Mesothelial cell of epicardium (in vitro differentiated cells): Measurements from ENCODE around the gene DMD. TPM values are rescaled to one million over a fixed set of nuclear protein-coding genes. Genes with fewer than 3 reads are reported as not detected.

ENCODE experiments used
- DNase-seq, 2 experiments: peaks; one replicate each; pipeline ENCODE4 v3.0.0; 2021; ENCODE audit warnings: low spot score in 2 of 2; ENCODE audit not compliant: unreplicated experiment in 2 of 2
- H3K27ac Mint-ChIP-seq: 2 replicates; pipeline ENCODE4 v1.8.0; 2021; ENCODE audit warnings: mixed read lengths
- H3K27me3 Mint-ChIP-seq: 2 replicates; pipeline ENCODE4 v1.8.0; 2021; ENCODE audit warnings: low read depth, mixed read lengths
- H3K36me3 Mint-ChIP-seq: 2 replicates; pipeline ENCODE4 v1.8.0; 2021; ENCODE audit warnings: mixed read lengths
- H3K4me1 Mint-ChIP-seq: 2 replicates; pipeline ENCODE4 v1.8.0; 2021; ENCODE audit warnings: mixed read lengths
- H3K4me3 Mint-ChIP-seq: 2 replicates; pipeline ENCODE4 v1.8.0; 2021; ENCODE audit warnings: mild to moderate bottlenecking, moderate library complexity, mixed read lengths
- H3K9me3 Mint-ChIP-seq: 2 replicates; pipeline ENCODE4 v1.8.0; 2021; ENCODE audit warnings: mixed read lengths
- total RNA-seq: library from RNA; stranded (reverse); gene quantifications from 3 replicates; pipeline ENCODE4 v1.2.1, GENCODE V29; 2021
- TF ChIP-seq, protein P1 (sequence below): fragments of 200-600 bp; sonication (generic); IDR thresholded peaks from one replicate; pipeline ENCODE4 v1.5.0; 2021; ENCODE audit warnings: antibody characterized with exemption; ENCODE audit not compliant: unreplicated experiment

Gene DMD
- total RNA-seq, 1 donor from 2014 or later: 79.4 TPM

DNA sequence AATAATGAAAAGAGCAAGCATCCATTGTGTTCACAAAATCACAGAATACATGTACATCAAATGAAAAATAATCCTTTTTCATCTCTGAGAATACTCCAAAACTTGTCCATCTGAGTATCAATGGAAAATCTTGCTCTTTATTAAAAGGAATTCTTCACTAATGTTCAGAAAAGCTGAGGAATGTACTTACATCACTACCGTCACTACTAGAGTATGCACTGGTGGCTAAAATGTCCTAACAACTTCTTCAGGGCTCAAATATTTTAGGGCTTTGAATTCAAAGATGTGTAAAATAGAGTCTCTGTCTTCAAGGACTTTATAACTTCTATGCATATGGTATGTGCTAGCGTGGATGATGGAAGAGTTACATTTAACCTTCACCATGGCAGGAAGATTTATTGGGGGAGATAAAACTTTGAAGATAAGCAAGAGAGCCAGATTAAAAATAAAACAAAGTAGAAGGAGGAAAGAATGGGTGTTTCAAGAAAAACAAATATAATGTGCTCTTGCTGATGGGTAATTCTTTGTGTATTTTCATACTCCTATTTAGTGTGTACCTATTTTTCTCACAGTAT lies 55.1 kb downstream of the DMD start:
- peaks cover 8% of the 10 kb centered on the region for H3K36me3 Mint-ChIP-seq
- H3K4me1 Mint-ChIP-seq: peaks cover 27% of the 10 kb centered on the region
- DNase-seq: no peak
- peaks cover 4% of the 10 kb centered on the region for H3K9me3 Mint-ChIP-seq
- TF ChIP-seq, protein P1, sequence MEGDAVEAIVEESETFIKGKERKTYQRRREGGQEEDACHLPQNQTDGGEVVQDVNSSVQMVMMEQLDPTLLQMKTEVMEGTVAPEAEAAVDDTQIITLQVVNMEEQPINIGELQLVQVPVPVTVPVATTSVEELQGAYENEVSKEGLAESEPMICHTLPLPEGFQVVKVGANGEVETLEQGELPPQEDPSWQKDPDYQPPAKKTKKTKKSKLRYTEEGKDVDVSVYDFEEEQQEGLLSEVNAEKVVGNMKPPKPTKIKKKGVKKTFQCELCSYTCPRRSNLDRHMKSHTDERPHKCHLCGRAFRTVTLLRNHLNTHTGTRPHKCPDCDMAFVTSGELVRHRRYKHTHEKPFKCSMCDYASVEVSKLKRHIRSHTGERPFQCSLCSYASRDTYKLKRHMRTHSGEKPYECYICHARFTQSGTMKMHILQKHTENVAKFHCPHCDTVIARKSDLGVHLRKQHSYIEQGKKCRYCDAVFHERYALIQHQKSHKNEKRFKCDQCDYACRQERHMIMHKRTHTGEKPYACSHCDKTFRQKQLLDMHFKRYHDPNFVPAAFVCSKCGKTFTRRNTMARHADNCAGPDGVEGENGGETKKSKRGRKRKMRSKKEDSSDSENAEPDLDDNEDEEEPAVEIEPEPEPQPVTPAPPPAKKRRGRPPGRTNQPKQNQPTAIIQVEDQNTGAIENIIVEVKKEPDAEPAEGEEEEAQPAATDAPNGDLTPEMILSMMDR: no peak
- H3K27ac Mint-ChIP-seq: peak overlapping the region; percentile 81
- no peaks in the 10 kb centered on the region for H3K27me3 Mint-ChIP-seq
- no peak overlapping the region for H3K4me3 Mint-ChIP-seq

DNA sequence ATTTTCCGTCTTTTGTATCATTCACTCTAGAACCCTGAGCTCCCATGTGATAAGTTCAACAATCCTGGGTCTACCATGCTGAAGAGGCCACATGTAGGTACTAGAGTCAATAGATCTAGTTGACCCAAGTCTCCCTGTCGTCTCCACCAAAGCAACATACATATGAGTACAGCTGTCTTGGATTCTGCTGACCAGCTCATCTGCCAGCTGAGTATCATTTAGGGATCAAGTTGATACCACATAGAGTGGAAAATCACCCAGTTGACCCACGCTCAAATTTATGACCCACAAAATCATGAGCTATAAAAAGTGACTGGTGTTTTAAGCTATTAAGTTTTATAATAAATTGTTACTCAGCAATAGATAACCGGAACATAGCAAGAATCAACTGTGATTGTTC lies 61.8 kb downstream of the DMD start:
- no peak for DNase-seq
- TF ChIP-seq, protein P1: no peak
- Mint-ChIP-seq H3K27me3 (no peaks in the 10 kb centered on the region), H3K4me3 (no peak overlapping the region), H3K9me3 (peaks cover 4% of the 10 kb centered on the region), H3K4me1 (peaks cover 18% of the 10 kb centered on the region), H3K27ac (no peak overlapping the region), H3K36me3 (peaks cover 5% of the 10 kb centered on the region)

- H3K4me3 Mint-ChIP-seq: no peak overlapping the region
- peaks cover 4% of the 10 kb centered on the region for H3K9me3 Mint-ChIP-seq
- H3K4me1 Mint-ChIP-seq: peaks cover 22% of the 10 kb centered on the region
- H3K27me3 Mint-ChIP-seq: no peaks in the 10 kb centered on the region
- H3K27ac Mint-ChIP-seq: no peak overlapping the region
- DNase-seq: no peak
- peaks cover 5% of the 10 kb centered on the region for H3K36me3 Mint-ChIP-seq
- TF ChIP-seq, protein P1: no peak
Measured at GRCh38 chrX:33149085-33149484, 62.3 kb downstream of the DMD start.

DNA sequence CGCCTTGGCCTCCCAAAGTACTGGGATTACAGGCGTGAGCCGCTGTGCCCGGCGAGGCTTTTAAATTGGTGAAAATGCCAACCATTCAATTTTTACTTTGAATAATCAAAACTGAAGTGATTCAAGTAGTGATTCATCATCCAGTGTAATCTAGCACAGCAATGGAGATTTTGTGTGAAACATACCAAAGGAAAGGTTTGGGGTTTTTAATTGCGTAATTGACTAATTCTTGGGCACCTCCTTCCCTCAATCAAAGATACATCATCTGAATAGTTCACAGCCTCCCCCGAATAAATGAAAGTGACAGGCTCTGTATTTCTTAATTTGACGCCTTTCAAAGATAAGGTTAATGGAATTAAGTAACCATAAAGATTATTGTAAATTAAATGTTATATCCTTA lies 69.0 kb downstream of the DMD start:
- Mint-ChIP-seq H3K27ac (no peak overlapping the region), H3K27me3 (no peaks in the 10 kb centered on the region), H3K9me3 (no peaks in the 10 kb centered on the region), H3K4me1 (peaks cover 22% of the 10 kb centered on the region), H3K4me3 (no peak overlapping the region), H3K36me3 (no peaks in the 10 kb centered on the region)
- TF ChIP-seq, protein P1: no peak
- no peak for DNase-seq

DNA sequence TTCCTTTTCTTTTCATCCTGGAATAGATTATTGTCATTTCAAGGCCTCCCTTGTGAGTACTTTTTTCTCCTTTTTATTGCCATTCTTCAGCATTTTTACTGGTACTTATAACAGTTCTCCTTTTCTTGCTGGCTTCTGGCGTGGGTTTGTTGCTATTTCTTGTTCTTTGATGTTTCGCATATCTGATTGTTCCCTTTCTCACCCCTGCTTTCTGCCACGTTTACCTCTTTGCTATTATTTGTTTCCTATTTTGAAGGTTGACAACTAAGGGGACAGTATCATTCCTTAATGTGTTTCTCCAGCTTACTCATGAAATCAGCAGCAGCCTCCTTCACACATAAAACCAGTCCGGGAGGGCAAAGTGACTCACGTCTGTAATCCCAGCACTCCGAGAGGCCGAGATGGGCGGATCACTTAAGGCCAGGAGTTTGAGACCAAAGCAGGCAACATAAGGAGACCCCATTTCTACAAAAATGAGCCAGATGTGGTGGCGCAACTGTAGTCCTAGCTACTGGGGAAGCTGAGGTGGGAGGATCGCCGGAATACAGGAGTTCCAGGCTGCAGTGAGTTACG lies 72.6 kb downstream of the DMD start:
- H3K27ac Mint-ChIP-seq: peak overlapping the region; percentile 88
- peaks cover 4% of the 10 kb centered on the region for H3K36me3 Mint-ChIP-seq
- DNase-seq: no peak

More for the DNA sequence above, 72.6 kb downstream of the DMD start:
- Mint-ChIP-seq H3K4me3 (no peak overlapping the region), H3K9me3 (peaks cover 8% of the 10 kb centered on the region), H3K27me3 (no peaks in the 10 kb centered on the region), H3K4me1 (peaks cover 25% of the 10 kb centered on the region)
- TF ChIP-seq, protein P1: no peak
